Adrenal gland (tissue), 12 donors: ENCODE data around the gene CHTF18. TPM values are rescaled to one million over a fixed set of nuclear protein-coding genes. Genes with fewer than 3 reads are reported as not detected.

Experiments used
- DNase-seq, 7 donors: peaks; one replicate each; pipeline ENCODE4 v3.0.0-alpha.2; 2019 to 2020
- H3K27ac ChIP-seq, 5 donors: fragments of 200-600 bp; sonication (generic) in 4 of 5; 1 replicate in 3 of 5; 2 replicates in 2 of 5; pipeline versions ENCODE4 v1.5.1 to v1.8.0; 2016 to 2020; ENCODE audit warnings: mild to moderate bottlenecking in 1 of 5
- H3K27me3 ChIP-seq: fragments of 200-600 bp; 2 replicates; pipeline ENCODE4 v1.8.0; 2021
- H3K36me3 ChIP-seq, 2 donors: fragments of 200-600 bp; replicated peaks in 1 of 2; 1 replicate in 1 of 2; 2 replicates in 1 of 2; pipeline versions ENCODE4 v1.5.1 to v1.8.0; 2018 to 2022
- H3K4me1 ChIP-seq, 2 donors: fragments of 200-600 bp; replicated peaks in 1 of 2; 1 replicate in 1 of 2; 2 replicates in 1 of 2; pipeline versions ENCODE4 v1.5.1 to v1.8.0; 2018 to 2021
- H3K4me3 ChIP-seq, 4 donors: fragments of 200-600 bp; sonication (generic) in 3 of 4; one replicate each; pipeline ENCODE4 v1.5.1; 2016 to 2018
- H3K9me3 ChIP-seq, 3 donors: fragments of 200-600 bp; sonication (generic) in 1 of 3; replicated peaks in 1 of 3; 1 replicate in 2 of 3; 2 replicates in 1 of 3; pipeline versions ENCODE4 v1.5.1 to v1.8.0; 2016 to 2021
- POLR2A ChIP-seq, 2 donors: fragments of 450-650 bp; IDR thresholded peaks; one replicate each; pipeline ENCODE4 v1.6.1; 2017; ENCODE audit warnings: antibody characterized with exemption in 2 of 2, mild to moderate bottlenecking in 2 of 2, moderate library complexity in 1 of 2
- WGBS, 4 donors: extraction: QIAGEN DNeasy Blood & Tissue Kit in 2 of 4; methylation state at CpG; one replicate each; pipeline versions ENCODE4 v1.1.5 to v1.1.7; 2013 to 2017; 5-methylcytosine and 5-hydroxymethylcytosine counted together
- intact Hi-C, 2 donors: fragments of 100-400 bp; cut with DNase I; formaldehyde crosslinking; loops; one replicate each; pipeline versions ENCODE4 v1.14.1 to v1.15.0; 2022 to 2023
- polyA plus RNA-seq, 3 donors: library from polyadenylated mRNA; stranded (reverse); fragments of 200-250 nt in 2 of 3; fragments of 350-450 nt in 1 of 3; fragmentation: Illumina TruSeq in 1 of 3; extraction: RNeasy Lipid Tissue Mini Kit (QIAGEN cat#74804) in 1 of 3; gene quantifications; one replicate each; pipeline ENCODE4 v1.2.3, GENCODE V29; 2013 to 2014
- total RNA-seq, 9 donors: library from RNA; depleted of rRNA in 4 of 9; stranded (reverse); fragments of >200 nt in 4 of 9; fragments of 120-200 nt in 1 of 9; fragmentation: NEBNext Ultra II Directional in 1 of 9; extraction: Animal tissue kit (Norgen Biotek cat#: 25700) in 1 of 9; gene quantifications; one replicate each; pipeline versions ENCODE4 v1.1.0 to v1.2.4, GENCODE V29; 2013 to 2023
- TF ChIP-seq, protein P1 (sequence below), 6 experiments: fragments of 450-650 bp in 4 of 6; fragments of 200-600 bp in 2 of 6; sonication (generic) in 1 of 6; IDR thresholded peaks; 1 replicate in 5 of 6; 2 replicates in 1 of 6; pipeline versions ENCODE4 v1.5.1 to v1.8.0; 2016 to 2021; ENCODE audit warnings: antibody characterized with exemption in 6 of 6, mild to moderate bottlenecking in 2 of 6, moderate library complexity in 1 of 6
- donor health status: healthy with polysubstance abuse.
- donor health status: Bipolar disorder and iron deficiency.
- donor health status: DM: yes; HTN: yes; CAD: no.
- donor health status: DM: no; HTN: no; CAD: no.
- donor health status: DM: no; HTN: no; CAD: no.
- donor health status: DM: yes; HTN: yes; CAD: no.

Gene CHTF18
- total and polyA plus RNA-seq, 12 donors: 0.29 to 69.8 (median 11.4) TPM

DNA sequence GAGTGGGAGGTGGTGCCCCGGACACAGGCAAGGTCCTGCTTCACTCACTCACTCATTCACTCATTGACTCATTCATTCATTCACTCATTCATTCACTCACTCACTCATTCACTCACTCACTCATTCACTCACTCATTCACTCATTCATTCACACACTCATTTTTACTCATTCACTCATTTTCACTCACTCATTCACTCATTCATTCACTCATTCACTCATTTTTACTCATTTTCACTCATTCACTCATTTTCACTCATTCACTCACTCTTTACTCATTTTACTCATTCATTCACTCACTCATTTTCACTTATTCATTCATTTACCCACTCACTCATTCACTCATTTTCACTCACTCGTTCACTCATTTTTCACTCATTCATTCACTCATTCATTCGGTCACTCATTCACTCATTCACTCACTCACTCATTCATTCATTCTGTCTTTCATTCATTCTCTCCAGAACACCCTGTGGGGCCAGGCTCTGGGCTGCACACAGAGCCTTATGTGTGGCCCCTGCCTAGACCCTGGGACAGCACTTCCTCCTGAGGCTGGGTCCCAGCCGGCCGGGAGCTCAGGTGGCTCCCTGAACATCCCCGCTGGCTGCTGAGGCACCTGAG is 9.4 kb upstream of the CHTF18 start:
- H3K4me1 ChIP-seq: peaks cover 3 to 6% of the 10 kb centered on the region in 2 donors
- no peak for DNase-seq
- TF ChIP-seq, protein P1, sequence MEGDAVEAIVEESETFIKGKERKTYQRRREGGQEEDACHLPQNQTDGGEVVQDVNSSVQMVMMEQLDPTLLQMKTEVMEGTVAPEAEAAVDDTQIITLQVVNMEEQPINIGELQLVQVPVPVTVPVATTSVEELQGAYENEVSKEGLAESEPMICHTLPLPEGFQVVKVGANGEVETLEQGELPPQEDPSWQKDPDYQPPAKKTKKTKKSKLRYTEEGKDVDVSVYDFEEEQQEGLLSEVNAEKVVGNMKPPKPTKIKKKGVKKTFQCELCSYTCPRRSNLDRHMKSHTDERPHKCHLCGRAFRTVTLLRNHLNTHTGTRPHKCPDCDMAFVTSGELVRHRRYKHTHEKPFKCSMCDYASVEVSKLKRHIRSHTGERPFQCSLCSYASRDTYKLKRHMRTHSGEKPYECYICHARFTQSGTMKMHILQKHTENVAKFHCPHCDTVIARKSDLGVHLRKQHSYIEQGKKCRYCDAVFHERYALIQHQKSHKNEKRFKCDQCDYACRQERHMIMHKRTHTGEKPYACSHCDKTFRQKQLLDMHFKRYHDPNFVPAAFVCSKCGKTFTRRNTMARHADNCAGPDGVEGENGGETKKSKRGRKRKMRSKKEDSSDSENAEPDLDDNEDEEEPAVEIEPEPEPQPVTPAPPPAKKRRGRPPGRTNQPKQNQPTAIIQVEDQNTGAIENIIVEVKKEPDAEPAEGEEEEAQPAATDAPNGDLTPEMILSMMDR (IDR thresholded peaks at IDR 0.05): no peak
- no peak for TF ChIP-seq POLR2A (IDR thresholded peaks at IDR 0.05)
- H3K27me3 ChIP-seq: peaks cover 14% of the 10 kb centered on the region
- H3K27ac ChIP-seq: no peak overlapping the region
- H3K4me3 ChIP-seq: no peak overlapping the region
- H3K36me3 ChIP-seq: no peaks in the 10 kb centered on the region
- 72 to 76% (median 75%) methylated on average over 3 to 6 of the region's 6 CpGs for WGBS, 4 donors
- no peaks in the 10 kb centered on the region for H3K9me3 ChIP-seq
- intact Hi-C loops: no loop called here

DNA sequence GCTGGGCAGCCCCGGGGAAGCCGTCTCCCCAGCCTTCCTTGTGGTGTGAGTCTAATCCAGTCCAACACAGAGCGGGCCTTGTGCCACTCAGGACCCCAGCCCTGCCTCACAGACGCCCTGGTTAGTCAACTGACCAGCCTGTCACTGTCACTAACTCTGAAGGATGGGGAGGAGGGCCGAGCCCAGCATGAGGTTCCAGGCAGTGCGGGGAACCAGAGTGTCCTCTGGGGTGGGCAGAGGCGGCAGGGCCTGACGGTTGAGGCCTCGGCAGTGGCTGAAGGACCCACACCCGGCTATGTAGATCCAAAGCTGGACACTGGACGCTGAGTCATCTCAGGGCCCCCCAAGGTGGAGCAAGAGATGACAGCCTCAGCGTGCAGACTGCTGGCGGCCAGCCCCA is 8.9 kb upstream of the CHTF18 start:
- Histone ChIP-seq H3K9me3 (no peaks in the 10 kb centered on the region), H3K4me1 (peaks cover 4 to 7% of the 10 kb centered on the region in 2 donors), H3K4me3 (no peak overlapping the region), H3K27me3 (peaks cover 14% of the 10 kb centered on the region), H3K27ac (no peak overlapping the region), H3K36me3 (no peaks in the 10 kb centered on the region)
- 40 to 75% (median 68%) methylated on average over 2 to 13 of the region's 13 CpGs; no CpG with 5 or more reads in 1 of the 4 donors for whole genome bisulfite sequencing, 4 donors
- TF ChIP-seq, protein P1 (IDR thresholded peaks at IDR 0.05): no peak
- DNase-seq: no peak
- intact Hi-C loops: no loop called here

DNA sequence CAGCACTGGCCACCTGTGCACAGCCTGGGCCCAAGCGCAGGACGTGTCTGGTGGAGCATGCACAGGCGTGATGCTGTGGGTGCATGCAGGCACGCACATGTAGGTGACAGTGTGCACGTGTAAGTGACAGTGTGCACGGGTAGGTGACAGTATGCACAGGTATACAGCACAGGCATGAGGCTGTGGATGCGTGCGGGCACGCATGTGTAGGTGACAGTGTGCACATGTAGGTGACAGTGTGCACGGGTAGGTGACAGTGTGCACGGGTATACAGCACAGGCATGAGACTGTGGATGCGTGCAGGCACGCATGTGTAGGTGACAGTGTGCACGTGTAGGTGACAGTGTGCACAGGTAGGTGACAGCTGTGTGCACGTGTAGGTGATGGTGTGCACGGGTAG is 8.1 kb upstream of the CHTF18 start:
- Histone ChIP-seq H3K27me3 (peaks cover 14% of the 10 kb centered on the region), H3K4me1 (peaks cover 4 to 7% of the 10 kb centered on the region in 2 donors), H3K4me3 (no peak overlapping the region), H3K9me3 (no peaks in the 10 kb centered on the region), H3K27ac (no peak overlapping the region), H3K36me3 (no peaks in the 10 kb centered on the region)
- no peak for DNase-seq
- WGBS, 4 donors: 71 to 82% (median 78%) methylated on average over 13 to 16 of the region's 16 CpGs
- intact Hi-C loops: loop anchor here in 1 of 2 donors (5.0 kb wide), 1 partner anchor 73 kb away; the partner anchor contains the start of gene FBXL16
- TF ChIP-seq, protein P1 (IDR thresholded peaks at IDR 0.05): no peak
- no peak for TF ChIP-seq POLR2A (IDR thresholded peaks at IDR 0.05)

DNA sequence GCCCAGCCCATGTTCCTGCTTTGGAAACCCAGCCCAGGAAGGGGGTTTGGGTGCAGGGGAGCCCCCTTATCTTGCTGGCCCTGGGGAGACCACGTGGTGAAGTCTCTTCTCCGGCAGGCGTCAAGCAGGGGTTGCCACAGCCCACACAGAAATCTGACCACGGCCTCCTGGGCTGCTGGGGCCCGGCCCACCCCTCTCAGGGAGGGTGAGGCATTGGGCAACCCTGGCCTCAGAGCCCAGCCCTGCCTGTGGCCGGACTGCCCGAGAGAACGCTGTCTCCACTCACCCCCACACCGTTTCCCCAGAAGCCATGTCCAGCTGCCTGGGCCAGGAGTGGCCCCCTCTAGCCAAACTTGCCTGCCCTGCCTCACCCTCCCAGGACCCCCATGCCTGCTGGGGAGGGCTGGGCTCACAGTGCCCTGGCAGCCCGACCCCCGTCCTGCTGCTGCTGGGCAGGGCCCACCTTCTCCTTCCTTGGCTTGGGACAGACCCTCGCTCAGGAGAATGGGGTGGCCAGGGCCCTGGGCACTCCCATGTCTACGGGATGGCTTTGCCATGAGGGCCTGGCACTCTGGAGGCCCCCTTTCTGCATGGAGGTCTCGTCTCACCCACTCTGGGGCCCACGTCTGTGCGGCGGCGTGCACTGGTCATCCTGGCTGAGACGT is 6.9 kb upstream of the CHTF18 start:
- H3K4me1 ChIP-seq: peaks cover 4 to 7% of the 10 kb centered on the region in 2 donors
- H3K4me3 ChIP-seq: no peak overlapping the region
- H3K36me3 ChIP-seq: peaks cover 0 to 9% of the 10 kb centered on the region in 2 donors
- no peak for DNase-seq
- intact Hi-C loops: loop anchor here in 1 of 2 donors (5.0 kb wide), 1 partner anchor 74 kb away; the partner anchor contains the start of gene FBXL16
- H3K27ac ChIP-seq: no peak overlapping the region
- TF ChIP-seq POLR2A (IDR thresholded peaks at IDR 0.05): no peak
- TF ChIP-seq, protein P1 (IDR thresholded peaks at IDR 0.05): no peak
- no peaks in the 10 kb centered on the region for H3K9me3 ChIP-seq
- peaks cover 14% of the 10 kb centered on the region for H3K27me3 ChIP-seq
- WGBS, 4 donors: 56 to 73% (median 67%) methylated on average over 4 to 19 of the region's 19 CpGs
